OCI-LY7 (cell line): Measurements from ENCODE around the gene PPP1CA.

ENCODE experiments used
- EZH2phosphoT487 ChIP-seq: fragments of 200-600 bp; sonication (generic); IDR thresholded peaks from 2 replicates; pipeline ENCODE4 v1.6.1; 2018; ENCODE audit warnings: low read depth, borderline replicate concordance, mild to moderate bottlenecking, mixed run types, antibody characterized with exemption, low read length, moderate library complexity, mixed read lengths
- TF ChIP-seq, protein P1 (sequence below): fragments of 200-600 bp; sonication (generic); conservative IDR thresholded peaks from 2 replicates; pipeline ENCODE4 v1.5.1; 2014; ENCODE audit warnings: mild to moderate bottlenecking, antibody characterized with exemption, low read length, moderate library complexity, mixed read lengths

DNA sequence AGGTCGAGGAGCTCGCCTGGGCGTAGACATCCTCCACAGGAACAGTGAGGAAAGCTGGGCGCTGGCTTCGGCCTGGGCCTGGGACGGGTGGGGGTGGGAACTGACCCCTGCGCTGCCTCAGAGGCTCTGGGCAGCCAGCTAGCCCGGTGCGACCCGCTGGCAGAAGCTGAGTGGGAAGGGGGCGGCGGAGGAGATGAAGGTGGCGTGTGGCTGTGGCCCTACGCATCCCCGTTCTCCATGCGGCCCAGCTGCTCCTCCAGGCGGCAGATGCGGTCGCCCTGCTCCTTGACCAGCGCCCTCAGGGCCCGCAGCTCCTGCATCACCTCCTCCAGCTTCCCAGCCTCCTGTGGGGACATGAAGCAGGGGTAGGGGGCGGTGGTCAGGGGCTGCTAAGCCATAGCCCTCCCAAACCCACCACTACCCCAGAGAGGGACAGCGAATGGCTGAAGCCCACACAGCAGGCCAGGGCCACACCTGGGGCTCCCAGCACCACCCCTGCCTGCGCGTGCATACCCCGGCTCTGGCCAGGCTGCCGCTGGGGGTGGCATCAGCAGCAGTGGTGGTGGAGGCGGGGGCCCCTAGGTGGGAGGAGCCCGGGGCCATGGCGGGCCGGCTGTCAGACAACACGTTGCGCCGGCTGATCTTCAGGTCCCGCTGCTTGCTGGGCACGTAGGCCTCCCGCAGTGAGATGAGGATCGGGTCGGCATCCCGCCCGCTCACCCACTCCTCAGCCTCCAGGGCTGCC lies 36.7 kb upstream of the PPP1CA start:
- TF ChIP-seq, protein P1, sequence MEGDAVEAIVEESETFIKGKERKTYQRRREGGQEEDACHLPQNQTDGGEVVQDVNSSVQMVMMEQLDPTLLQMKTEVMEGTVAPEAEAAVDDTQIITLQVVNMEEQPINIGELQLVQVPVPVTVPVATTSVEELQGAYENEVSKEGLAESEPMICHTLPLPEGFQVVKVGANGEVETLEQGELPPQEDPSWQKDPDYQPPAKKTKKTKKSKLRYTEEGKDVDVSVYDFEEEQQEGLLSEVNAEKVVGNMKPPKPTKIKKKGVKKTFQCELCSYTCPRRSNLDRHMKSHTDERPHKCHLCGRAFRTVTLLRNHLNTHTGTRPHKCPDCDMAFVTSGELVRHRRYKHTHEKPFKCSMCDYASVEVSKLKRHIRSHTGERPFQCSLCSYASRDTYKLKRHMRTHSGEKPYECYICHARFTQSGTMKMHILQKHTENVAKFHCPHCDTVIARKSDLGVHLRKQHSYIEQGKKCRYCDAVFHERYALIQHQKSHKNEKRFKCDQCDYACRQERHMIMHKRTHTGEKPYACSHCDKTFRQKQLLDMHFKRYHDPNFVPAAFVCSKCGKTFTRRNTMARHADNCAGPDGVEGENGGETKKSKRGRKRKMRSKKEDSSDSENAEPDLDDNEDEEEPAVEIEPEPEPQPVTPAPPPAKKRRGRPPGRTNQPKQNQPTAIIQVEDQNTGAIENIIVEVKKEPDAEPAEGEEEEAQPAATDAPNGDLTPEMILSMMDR, result 0 out of 2 replicates have a peak, but pooled peaks have one; percentile 28
- no peak for TF ChIP-seq EZH2phosphoT487
